Activated naive CD4-positive, alpha-beta T cell treated with anti-CD3 and anti-CD28 coated beads, Interleukin-2, amount 10 ng/mL, durations not matched to agents 7 days and 5 days (primary cell): ENCODE results near the gene EVI5.
A peak's percentile ranks its signal among the peaks of the same experiment; 100 is the strongest.
"Not testable (repeated sequence)": the region's sequence is repeated elsewhere in the genome, so short reads cannot be mapped to it uniquely, and the experiment has no call there.

ENCODE experiments used
- CTCF ChIA-PET: fragments of 350-600 bp; sonication (Branson Sonifier 250); formaldehyde crosslinking; loops from one replicate; lab custom pipeline; 2021; ENCODE audit warnings: antibody characterized with exemption; lab: Charles Lee
- DNase-seq: peaks from one replicate; pipeline ENCODE4 v3.0.0-alpha.2; 2020
- H3K27ac Mint-ChIP-seq: one replicate; pipeline ENCODE4 v1.8.0; 2021; ENCODE audit warnings: mild to moderate bottlenecking, moderate library complexity, mixed read lengths
- H3K27me3 Mint-ChIP-seq: one replicate; pipeline ENCODE4 v1.8.0; 2021; ENCODE audit warnings: mild to moderate bottlenecking, mixed read lengths
- H3K36me3 Mint-ChIP-seq: one replicate; pipeline ENCODE4 v1.8.0; 2021; ENCODE audit warnings: mixed read lengths
- H3K4me1 Mint-ChIP-seq: one replicate; pipeline ENCODE4 v1.8.0; 2021; ENCODE audit warnings: mixed read lengths
- H3K4me3 Mint-ChIP-seq: one replicate; pipeline ENCODE4 v1.8.0; 2021; ENCODE audit warnings: mild to moderate bottlenecking, moderate library complexity, mixed read lengths
- H3K9me3 Mint-ChIP-seq: one replicate; pipeline ENCODE4 v1.8.0; 2021; ENCODE audit warnings: mixed read lengths

Gene EVI5

GRCh38 chr1:92587445-92587844 is 197.5 kb downstream of the EVI5 start:
- Mint-ChIP-seq H3K4me1 (peaks cover 43% of the 10 kb centered on the region), H3K9me3 (peaks cover 14% of the 10 kb centered on the region), H3K27me3 (no peaks in the 10 kb centered on the region), H3K4me3 (no peak overlapping the region), H3K36me3 (peaks cover 16% of the 10 kb centered on the region), H3K27ac (no peak overlapping the region)
- CTCF ChIA-PET = interaction anchor here (0.6 to 2.4 kb wide), 5 partner anchors 9 to 102 kb away, joined by 3 to 11 read pairs (median 5); no protein-coding TSS in a partner anchor
- no peak for DNase-seq

DNA sequence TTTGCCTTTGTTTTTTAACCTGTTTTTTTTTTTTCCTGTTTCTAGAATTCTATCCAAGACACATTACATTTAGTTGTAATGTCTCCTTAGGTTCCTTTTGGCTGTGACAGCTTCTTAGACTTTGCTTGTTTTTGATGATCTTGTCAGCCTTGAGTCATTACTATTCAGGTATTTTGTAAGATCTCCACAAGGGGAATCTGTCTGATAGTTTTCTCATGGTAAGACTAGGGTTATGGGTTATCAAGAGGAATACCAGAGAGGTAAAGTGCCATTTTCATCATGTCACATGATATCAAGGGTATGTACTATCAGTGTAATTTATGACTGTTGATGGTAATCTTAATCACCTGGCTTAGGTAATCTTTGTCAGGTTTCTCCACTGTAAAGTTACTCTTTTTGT is 199.1 kb downstream of the EVI5 start:
- CTCF ChIA-PET = interaction anchor here (1.2 to 1.3 kb wide), 2 partner anchors 94 to 111 kb away, joined by 3 to 4 read pairs; no protein-coding TSS in a partner anchor
- H3K4me3 Mint-ChIP-seq = no peak overlapping the region
- peaks cover 23% of the 10 kb centered on the region for H3K36me3 Mint-ChIP-seq
- H3K27ac Mint-ChIP-seq = peak overlapping the region; percentile 91
- H3K27me3 Mint-ChIP-seq = no peaks in the 10 kb centered on the region
- H3K4me1 Mint-ChIP-seq = peaks cover 56% of the 10 kb centered on the region
- no peak for DNase-seq
- peaks cover 17% of the 10 kb centered on the region for H3K9me3 Mint-ChIP-seq

DNA sequence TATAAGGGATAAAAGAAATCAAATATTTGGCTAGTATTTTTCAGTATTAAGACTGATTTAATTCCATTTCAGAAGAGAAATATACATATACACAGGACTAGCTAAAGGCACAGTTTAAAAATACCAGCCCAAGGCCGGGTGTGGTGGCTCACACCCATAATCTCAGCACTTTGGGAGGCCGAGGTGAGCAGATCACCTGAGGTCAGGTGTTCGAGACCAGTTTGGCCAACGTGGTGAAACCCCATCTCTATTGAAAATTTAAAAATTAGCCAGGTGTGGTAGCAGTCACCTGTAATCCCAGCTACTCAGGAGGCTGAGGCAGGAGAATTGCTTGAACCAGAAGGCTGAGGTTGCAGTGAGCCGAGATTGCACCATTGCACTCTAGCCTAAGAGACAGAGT is 200.1 kb downstream of the EVI5 start:
- peaks cover 60% of the 10 kb centered on the region for H3K4me1 Mint-ChIP-seq
- not testable (repeated sequence) for H3K4me3 Mint-ChIP-seq, DNase-seq, H3K27me3 Mint-ChIP-seq
- peaks cover 18% of the 10 kb centered on the region for H3K36me3 Mint-ChIP-seq
- CTCF ChIA-PET = interaction anchor here (0.5 to 1.3 kb wide), 4 partner anchors 21 to 110 kb away, joined by 3 to 5 read pairs (median 4); no protein-coding TSS in a partner anchor
- H3K27ac Mint-ChIP-seq = peak overlapping the region; percentile 96
- peaks cover 12% of the 10 kb centered on the region for H3K9me3 Mint-ChIP-seq

- Mint-ChIP-seq H3K4me3 (peak overlapping the region; percentile 65), H3K36me3 (peaks cover 17% of the 10 kb centered on the region), H3K27ac (peak overlapping the region; percentile 96), H3K4me1 (peaks cover 62% of the 10 kb centered on the region), H3K27me3 (no peaks in the 10 kb centered on the region), H3K9me3 (peaks cover 7% of the 10 kb centered on the region)
- DNase-seq = no peak
- CTCF ChIA-PET = interaction anchor here (0.5 to 1.2 kb wide), 5 partner anchors 20 to 283 kb away, joined by 3 to 5 read pairs (median 3); no protein-coding TSS in a partner anchor
These were observed 200.8 kb downstream of the EVI5 start for GRCh38 chr1:92583821-92584760.

- Mint-ChIP-seq H3K27ac (peak overlapping the region; percentile 64), H3K9me3 (peaks cover 2% of the 10 kb centered on the region), H3K4me3 (no peak overlapping the region), H3K36me3 (peaks cover 13% of the 10 kb centered on the region), H3K27me3 (no peaks in the 10 kb centered on the region), H3K4me1 (peaks cover 69% of the 10 kb centered on the region)
- DNase-seq = no peak
- CTCF ChIA-PET = interaction anchor here (0.7 to 1.7 kb wide), 3 partner anchors 9 to 91 kb away, joined by 3 to 5 read pairs (median 3); partner anchors contain the start of gene GFI1
These were observed 207.5 kb downstream of the EVI5 start for GRCh38 chr1:92577261-92577895.

DNA sequence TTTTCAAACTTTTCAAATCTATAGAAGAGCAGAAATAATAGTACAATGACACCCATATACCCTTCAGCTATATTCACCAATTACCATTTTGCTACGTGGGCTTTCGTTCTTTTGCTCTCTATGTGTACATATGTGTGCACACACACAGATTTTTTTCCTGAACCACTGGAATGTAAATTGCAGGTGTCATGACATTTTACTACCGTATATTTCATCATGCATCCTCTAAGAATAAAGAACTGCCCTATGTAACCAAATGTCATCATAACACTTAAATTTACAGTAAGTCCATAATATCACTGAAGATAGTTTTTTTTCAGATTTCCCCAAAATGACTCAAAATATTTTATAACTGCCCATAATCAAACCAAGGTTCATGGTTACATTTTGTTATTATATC is 209.8 kb downstream of the EVI5 start:
- Mint-ChIP-seq H3K36me3 (peaks cover 6% of the 10 kb centered on the region), H3K9me3 (no peaks in the 10 kb centered on the region), H3K4me1 (peaks cover 62% of the 10 kb centered on the region), H3K4me3 (no peak overlapping the region), H3K27me3 (no peaks in the 10 kb centered on the region), H3K27ac (no peak overlapping the region)
- no peak for DNase-seq
- CTCF ChIA-PET = interaction anchor here (1.5 kb wide), 2 partner anchors 90 to 265 kb away, joined by 3 read pairs; no protein-coding TSS in a partner anchor

DNA sequence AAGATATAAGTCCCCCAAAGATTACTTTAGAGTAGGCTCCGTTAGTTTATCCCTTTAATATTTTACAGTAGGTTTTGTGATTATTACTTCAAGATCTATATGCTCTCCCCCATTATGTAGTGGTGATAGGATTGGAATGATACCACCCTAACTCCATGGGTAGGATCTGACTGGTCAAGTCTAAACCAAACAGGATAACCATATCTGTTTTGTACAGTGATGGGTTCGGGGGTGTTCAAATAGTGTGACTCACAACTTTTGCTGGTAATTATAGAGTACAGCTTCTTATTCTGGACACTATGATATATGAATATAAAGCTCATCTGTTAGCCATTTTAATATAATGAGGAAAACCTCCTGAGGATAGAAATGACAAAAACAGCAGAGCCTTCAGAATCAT is 212.4 kb downstream of the EVI5 start:
- peaks cover 54% of the 10 kb centered on the region for H3K4me1 Mint-ChIP-seq
- H3K27me3 Mint-ChIP-seq = no peaks in the 10 kb centered on the region
- H3K4me3 Mint-ChIP-seq = no peak overlapping the region
- H3K9me3 Mint-ChIP-seq = no peaks in the 10 kb centered on the region
- no peak overlapping the region for H3K27ac Mint-ChIP-seq
- DNase-seq = no peak
- no peaks in the 10 kb centered on the region for H3K36me3 Mint-ChIP-seq
- CTCF ChIA-PET = interaction anchor here (2.2 to 2.4 kb wide), 2 partner anchors 34 to 87 kb away, joined by 12 to 14 read pairs; no protein-coding TSS in a partner anchor

DNA sequence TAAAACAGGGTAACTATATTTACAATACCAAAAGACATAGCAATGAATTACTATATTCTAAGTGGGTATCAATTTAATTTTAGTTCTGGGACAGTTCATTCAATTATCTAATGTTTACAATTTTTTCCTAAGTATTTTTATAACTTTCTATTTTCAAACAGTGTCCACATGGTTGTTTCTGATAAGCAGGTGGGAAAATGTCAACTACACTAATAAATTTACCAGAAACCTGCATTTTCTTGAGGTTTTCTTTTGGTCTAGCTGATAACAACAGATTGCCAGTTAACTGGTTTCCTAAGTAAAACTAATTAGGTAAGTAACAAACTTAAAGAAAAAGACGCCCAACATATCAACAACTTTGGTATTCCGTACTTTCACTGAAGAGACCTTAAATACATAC is 213.3 kb downstream of the EVI5 start:
- CTCF ChIA-PET = interaction anchor here (0.7 to 2.2 kb wide), 6 partner anchors 9 to 93 kb away, joined by 3 to 12 read pairs (median 4); no protein-coding TSS in a partner anchor
- Mint-ChIP-seq H3K27me3 (no peaks in the 10 kb centered on the region), H3K36me3 (no peaks in the 10 kb centered on the region)

DNA sequence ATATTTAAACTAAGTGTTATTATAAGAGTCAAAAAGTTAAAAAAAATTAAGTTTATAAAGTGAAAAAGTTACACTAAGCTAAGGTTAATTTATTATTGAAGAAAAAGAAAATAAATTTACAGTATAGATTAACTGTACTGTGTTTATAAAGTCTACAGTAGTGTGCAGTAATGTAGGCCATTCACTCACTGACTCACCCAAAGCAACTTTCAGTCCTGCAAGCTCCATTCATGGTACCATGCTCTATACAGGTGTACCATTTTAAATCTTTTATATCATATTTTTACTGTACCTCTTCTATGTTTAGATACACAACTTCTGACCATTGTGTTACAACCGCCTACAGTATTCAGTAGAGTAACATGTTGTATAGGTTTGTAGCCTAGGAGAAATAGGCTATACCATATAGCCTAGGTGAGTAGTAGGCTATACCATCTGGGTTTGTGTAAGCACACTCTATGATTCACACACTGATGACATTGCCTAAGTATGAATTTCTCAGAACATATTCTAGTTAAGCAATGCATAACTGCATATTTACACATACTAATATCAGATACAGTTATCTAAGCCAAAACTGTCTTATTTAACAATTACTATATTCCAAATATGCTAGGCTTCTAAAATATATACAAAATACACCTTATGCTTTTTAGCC is 217.6 kb downstream of the EVI5 start:
- Mint-ChIP-seq H3K36me3 (no peaks in the 10 kb centered on the region), H3K4me1 (peaks cover 25% of the 10 kb centered on the region), H3K27ac (no peak overlapping the region), H3K4me3 (no peak overlapping the region), H3K27me3 (no peaks in the 10 kb centered on the region), H3K9me3 (no peaks in the 10 kb centered on the region)
- no peak for DNase-seq
- CTCF ChIA-PET = interaction anchor here (0.7 kb wide), 1 partner anchor 9 kb away, joined by 3 read pairs; no protein-coding TSS in a partner anchor

More for the DNA sequence above, 213.3 kb downstream of the EVI5 start:
- Mint-ChIP-seq H3K9me3 (no peaks in the 10 kb centered on the region), H3K4me3 (no peak overlapping the region), H3K4me1 (peaks cover 44% of the 10 kb centered on the region), H3K27ac (no peak overlapping the region)
- no peak for DNase-seq

GRCh38 chr1:92563457-92564216 is 221.3 kb downstream of the EVI5 start:
- Mint-ChIP-seq H3K4me3 (no peak overlapping the region), H3K36me3 (no peaks in the 10 kb centered on the region), H3K4me1 (peaks cover 12% of the 10 kb centered on the region), H3K27me3 (no peaks in the 10 kb centered on the region), H3K27ac (no peak overlapping the region), H3K9me3 (no peaks in the 10 kb centered on the region)
- CTCF ChIA-PET = interaction anchor here (0.6 to 2.0 kb wide), 4 partner anchors 12 to 76 kb away, joined by 3 to 9 read pairs (median 3); no protein-coding TSS in a partner anchor
- DNase-seq = no peak

GRCh38 chr1:92556350-92556749 is 228.6 kb downstream of the EVI5 start:
- Mint-ChIP-seq H3K4me1 (peaks cover 12% of the 10 kb centered on the region), H3K27ac (no peak overlapping the region), H3K36me3 (no peaks in the 10 kb centered on the region), H3K9me3 (no peaks in the 10 kb centered on the region), H3K27me3 (no peaks in the 10 kb centered on the region), H3K4me3 (no peak overlapping the region)
- CTCF ChIA-PET = no interaction called here
- no peak for DNase-seq

GRCh38 chr1:92554216-92554615 is 230.7 kb downstream of the EVI5 start:
- CTCF ChIA-PET = interaction anchor here (0.6 to 1.3 kb wide), 2 partner anchors 10 to 11 kb away, joined by 3 to 4 read pairs; no protein-coding TSS in a partner anchor
- peaks cover 4% of the 10 kb centered on the region for H3K9me3 Mint-ChIP-seq
- H3K27me3 Mint-ChIP-seq = no peaks in the 10 kb centered on the region
- H3K27ac Mint-ChIP-seq = no peak overlapping the region
- no peak for DNase-seq
- H3K4me1 Mint-ChIP-seq = peaks cover 15% of the 10 kb centered on the region
- H3K4me3 Mint-ChIP-seq = no peak overlapping the region
- peaks cover 4% of the 10 kb centered on the region for H3K36me3 Mint-ChIP-seq

GRCh38 chr1:92551916-92552315 is 233.0 kb downstream of the EVI5 start:
- peaks cover 15% of the 10 kb centered on the region for H3K4me1 Mint-ChIP-seq
- DNase-seq = no peak
- H3K36me3 Mint-ChIP-seq = peaks cover 6% of the 10 kb centered on the region
- no peak overlapping the region for H3K4me3 Mint-ChIP-seq
- no peak overlapping the region for H3K27ac Mint-ChIP-seq
- H3K27me3 Mint-ChIP-seq = no peaks in the 10 kb centered on the region
- CTCF ChIA-PET = interaction anchor here (0.8 to 1.5 kb wide), 5 partner anchors 9 to 19 kb away, joined by 3 to 9 read pairs (median 3); no protein-coding TSS in a partner anchor
- H3K9me3 Mint-ChIP-seq = peaks cover 4% of the 10 kb centered on the region
